Right cardiac atrium (tissue), 5 donors: ENCODE results near the gene GGA2. TPM values are rescaled to one million over a fixed set of nuclear protein-coding genes. Genes with fewer than 3 reads are reported as not detected.

ENCODE experiments used
- ATAC-seq, 2 donors: fragments of 200-7000 bp; cut with Tn5 transposase; one replicate each; pipeline versions ENCODE4 v1.8.0 to v1.9.1; 2020; ENCODE audit warnings: moderate library complexity in 2 of 2, mild to moderate bottlenecking in 1 of 2
- DNase-seq, 3 donors: peaks; one replicate each; pipeline ENCODE4 v3.0.0-alpha.2; 2020
- H3K27ac ChIP-seq: one replicate; pipeline ENCODE4 v1.5.1; 2013; ENCODE audit warnings: mild to moderate bottlenecking, low read length, control low read depth, moderate library complexity
- H3K27me3 ChIP-seq: one replicate; pipeline ENCODE4 v1.6.1; 2013; ENCODE audit not compliant: control insufficient read depth, insufficient read depth
- H3K4me1 ChIP-seq: one replicate; pipeline ENCODE4 v1.6.1; 2013; ENCODE audit warnings: low read length; ENCODE audit not compliant: control insufficient read depth, insufficient read depth
- H3K4me3 ChIP-seq: one replicate; pipeline ENCODE4 v1.5.1; 2013; ENCODE audit warnings: low read length, control low read depth
- H3K9me3 ChIP-seq: one replicate; pipeline ENCODE4 v1.6.1; 2013; ENCODE audit warnings: low read length; ENCODE audit not compliant: control insufficient read depth
- WGBS: extraction: QIAGEN DNeasy Blood & Tissue Kit; methylation state at CpG from one replicate; pipeline ENCODE4 v1.1.7; 2013; 5-methylcytosine and 5-hydroxymethylcytosine counted together
- intact Hi-C, 4 donors: fragments of 100-400 bp; cut with DNase I; formaldehyde crosslinking; loops; one replicate each; pipeline versions ENCODE4 v1.11.0 to v1.14.0; 2022 to 2023
- polyA plus RNA-seq: library from polyadenylated mRNA; stranded (reverse); fragments of 200-250 nt; gene quantifications from one replicate; pipeline ENCODE4 v1.2.3, GENCODE V29; 2013
- total RNA-seq, 4 donors: library from RNA; stranded (reverse); fragmentation: NEBNext Ultra II Directional; extraction: Animal tissue kit (Norgen Biotek cat#: 25700); gene quantifications; one replicate each; pipeline ENCODE4 v1.2.1, GENCODE V29; 2021
- donor health status: healthy with polysubstance abuse.
- donor health status: DM: no; HTN: yes; CAD: no.
- donor health status: DM: no; HTN: no; CAD: no.
- donor health status: DM: no; HTN: yes; CAD: no; lungs with severe emphysema.
- donor health status: DM: yes; HTN: yes; CAD: no.

Gene GGA2
- total and polyA plus RNA-seq, 5 donors, result 20.4 to 67.2 (median 55.7) TPM

- ATAC-seq (no peak), DNase-seq (no peak)
- Histone ChIP-seq H3K4me3 (no peak overlapping the region), H3K9me3 (no peaks in the 10 kb centered on the region), H3K27me3 (no peaks in the 10 kb centered on the region), H3K4me1 (peaks cover 21% of the 10 kb centered on the region), H3K27ac (no peak overlapping the region)
- WGBS, result 95% methylated on average over 20 of the region's 20 CpGs
- intact Hi-C loops, result no loop called here
These were observed 10.0 kb downstream of the GGA2 start for GRCh38 chr16:23500212-23500861.

GRCh38 chr16:23499801-23500200, 10.5 kb downstream of the GGA2 start:
- Histone ChIP-seq H3K27me3 (no peaks in the 10 kb centered on the region), H3K9me3 (no peaks in the 10 kb centered on the region), H3K4me1 (peaks cover 16% of the 10 kb centered on the region), H3K27ac (no peak overlapping the region), H3K4me3 (no peak overlapping the region)
- WGBS, result 86% methylated on average over 7 of the region's 7 CpGs
- DNase-seq (no peak), ATAC-seq (no peak)
- intact Hi-C loops, result no loop called here

GRCh38 chr16:23498863-23499262, 11.4 kb downstream of the GGA2 start:
- WGBS, result 69% methylated on average over 11 of the region's 11 CpGs
- H3K4me1 ChIP-seq, result peaks cover 8% of the 10 kb centered on the region
- H3K9me3 ChIP-seq, result no peaks in the 10 kb centered on the region
- ATAC-seq, result peak; percentile 17 to 40
- H3K27ac ChIP-seq, result peak overlapping the region; percentile 12
- H3K4me3 ChIP-seq, result no peak overlapping the region
- no peak for DNase-seq
- no peaks in the 10 kb centered on the region for H3K27me3 ChIP-seq
- intact Hi-C loops, result no loop called here

GRCh38 chr16:23497543-23497868, 12.8 kb downstream of the GGA2 start:
- Histone ChIP-seq H3K9me3 (no peaks in the 10 kb centered on the region), H3K27ac (peak overlapping the region; percentile 65), H3K4me3 (no peak overlapping the region), H3K27me3 (no peaks in the 10 kb centered on the region), H3K4me1 (peaks cover 7% of the 10 kb centered on the region)
- no peak for ATAC-seq
- no peak for DNase-seq
- intact Hi-C loops, result no loop called here
- WGBS, result 75% methylated on average over 6 of the region's 6 CpGs

- Histone ChIP-seq H3K4me3 (no peak overlapping the region), H3K27me3 (no peaks in the 10 kb centered on the region), H3K4me1 (peaks cover 5% of the 10 kb centered on the region), H3K9me3 (no peaks in the 10 kb centered on the region), H3K27ac (peak overlapping the region; percentile 65)
- intact Hi-C loops, result no loop called here
- ATAC-seq, result peak; percentile 38 to 80
- no peak for DNase-seq
- 30% methylated on average over 12 of the region's 12 CpGs for WGBS
These were observed 13.3 kb downstream of the GGA2 start for GRCh38 chr16:23496821-23497542.

- H3K9me3 ChIP-seq, result no peaks in the 10 kb centered on the region
- no peak overlapping the region for H3K27ac ChIP-seq
- 97% methylated on average over 4 of the region's 4 CpGs for WGBS
- intact Hi-C loops, result no loop called here
- ATAC-seq, result no peak
- peaks cover 5% of the 10 kb centered on the region for H3K4me1 ChIP-seq
- no peak for DNase-seq
- H3K27me3 ChIP-seq, result no peaks in the 10 kb centered on the region
- H3K4me3 ChIP-seq, result no peak overlapping the region
These were observed 14.6 kb downstream of the GGA2 start for GRCh38 chr16:23495671-23496070.

- Histone ChIP-seq H3K27me3 (no peaks in the 10 kb centered on the region), H3K9me3 (no peaks in the 10 kb centered on the region), H3K27ac (no peak overlapping the region), H3K4me3 (no peak overlapping the region), H3K4me1 (peaks cover 5% of the 10 kb centered on the region)
- DNase-seq, result no peak
- intact Hi-C loops, result no loop called here
- WGBS, result 91% methylated on average over 11 of the region's 11 CpGs
- ATAC-seq, result no peak
These were observed 16.1 kb downstream of the GGA2 start for GRCh38 chr16:23494188-23494587.

- no peaks in the 10 kb centered on the region for H3K9me3 ChIP-seq
- no peak for ATAC-seq
These were observed 18.6 kb downstream of the GGA2 start for GRCh38 chr16:23491490-23492391.

GRCh38 chr16:23486480-23486879, 23.8 kb downstream of the GGA2 start:
- no peak for ATAC-seq
- intact Hi-C loops, result no loop called here
- DNase-seq, result no peak

More at GRCh38 chr16:23491490-23492391, 18.6 kb downstream of the GGA2 start:
- Histone ChIP-seq H3K4me3 (no peak overlapping the region), H3K27ac (no peak overlapping the region), H3K27me3 (no peaks in the 10 kb centered on the region), H3K4me1 (no peaks in the 10 kb centered on the region)
- 73% methylated on average over 14 of the region's 14 CpGs for WGBS
- no peak for DNase-seq
- intact Hi-C loops, result no loop called here

GRCh38 chr16:23485841-23486240, 24.5 kb downstream of the GGA2 start:
- intact Hi-C loops, result no loop called here
- H3K27ac ChIP-seq, result no peak overlapping the region
- DNase-seq (no peak), ATAC-seq (no peak)
- H3K9me3 ChIP-seq, result no peaks in the 10 kb centered on the region
- H3K27me3 ChIP-seq, result no peaks in the 10 kb centered on the region
- H3K4me3 ChIP-seq, result no peak overlapping the region
- H3K4me1 ChIP-seq, result peaks cover 3% of the 10 kb centered on the region
- 97% methylated on average over 8 of the region's 8 CpGs for WGBS

More at GRCh38 chr16:23486480-23486879, 23.8 kb downstream of the GGA2 start:
- H3K4me3 ChIP-seq, result no peak overlapping the region
- peaks cover 3% of the 10 kb centered on the region for H3K4me1 ChIP-seq
- H3K27me3 ChIP-seq, result no peaks in the 10 kb centered on the region
- no peaks in the 10 kb centered on the region for H3K9me3 ChIP-seq
- WGBS, result 96% methylated on average over 5 of the region's 5 CpGs
- H3K27ac ChIP-seq, result no peak overlapping the region

- WGBS, result 98% methylated on average over 2 of the region's 2 CpGs
- Histone ChIP-seq H3K4me1 (peaks cover 3% of the 10 kb centered on the region), H3K27ac (no peak overlapping the region), H3K9me3 (no peaks in the 10 kb centered on the region), H3K4me3 (no peak overlapping the region), H3K27me3 (no peaks in the 10 kb centered on the region)
- intact Hi-C loops, result no loop called here
- no peak for ATAC-seq
- DNase-seq, result no peak
These were observed 25.1 kb downstream of the GGA2 start for GRCh38 chr16:23485257-23485614.
